ENCODE results near the gene IGFBP5. TPM values are rescaled to one million over a fixed set of nuclear protein-coding genes. Genes with fewer than 3 reads are reported as not detected.
A peak's percentile ranks its signal among the peaks of the same experiment; 100 is the strongest.

The IGFBP5 gene
- total RNA-seq, 1 donor from 2014 or later, result 73.9 TPM

DNA sequence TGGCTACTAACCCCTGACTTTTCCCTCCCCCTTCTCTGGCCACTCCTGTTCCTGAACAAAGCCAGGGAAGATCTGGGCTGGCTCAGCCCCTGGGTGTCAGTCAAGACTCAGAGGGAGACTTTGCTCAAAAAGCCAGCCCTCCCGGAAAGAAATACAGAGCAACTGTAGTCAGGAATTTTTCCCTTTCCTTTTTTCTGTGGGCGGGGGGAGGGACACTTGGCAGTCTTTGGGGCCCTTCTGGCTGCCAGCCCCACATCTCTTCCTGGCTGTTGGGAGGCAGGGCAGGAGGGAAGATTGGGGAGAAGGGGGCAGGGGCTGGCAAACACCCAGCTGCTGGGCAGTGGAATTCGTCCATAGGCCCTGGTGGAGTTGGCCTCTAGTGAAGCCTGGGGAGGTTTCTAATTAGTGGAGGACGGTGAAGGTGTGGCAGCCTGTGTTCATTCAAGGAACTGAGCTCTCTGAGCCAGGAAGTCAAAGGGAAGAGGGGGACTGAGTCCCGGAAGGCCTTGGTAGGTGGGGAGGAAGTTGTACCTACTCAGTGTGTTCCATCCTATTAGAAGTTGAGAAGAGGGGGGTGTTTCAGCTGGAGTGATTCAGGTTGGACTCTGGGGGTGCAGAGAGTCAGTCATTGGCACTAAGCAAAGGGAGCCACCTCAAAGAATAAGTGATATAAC, 51.2 kb downstream of the IGFBP5 start:
- Mint-ChIP-seq H3K36me3 (ENCODE audit: insufficient read depth) (peaks cover 27% of the 10 kb centered on the region), H3K4me3 (ENCODE audit: low read depth) (no peak overlapping the region), H3K27me3 (no peaks in the 10 kb centered on the region), H3K9me3 (ENCODE audit: low read depth) (peaks cover 7% of the 10 kb centered on the region), H3K4me1 (ENCODE audit: low read depth) (peaks cover 47% of the 10 kb centered on the region), H3K27ac (peak overlapping the region; percentile 92)
- no peak for DNase-seq (ENCODE audit: low spot score, unreplicated experiment)
- TF ChIP-seq, protein P1, sequence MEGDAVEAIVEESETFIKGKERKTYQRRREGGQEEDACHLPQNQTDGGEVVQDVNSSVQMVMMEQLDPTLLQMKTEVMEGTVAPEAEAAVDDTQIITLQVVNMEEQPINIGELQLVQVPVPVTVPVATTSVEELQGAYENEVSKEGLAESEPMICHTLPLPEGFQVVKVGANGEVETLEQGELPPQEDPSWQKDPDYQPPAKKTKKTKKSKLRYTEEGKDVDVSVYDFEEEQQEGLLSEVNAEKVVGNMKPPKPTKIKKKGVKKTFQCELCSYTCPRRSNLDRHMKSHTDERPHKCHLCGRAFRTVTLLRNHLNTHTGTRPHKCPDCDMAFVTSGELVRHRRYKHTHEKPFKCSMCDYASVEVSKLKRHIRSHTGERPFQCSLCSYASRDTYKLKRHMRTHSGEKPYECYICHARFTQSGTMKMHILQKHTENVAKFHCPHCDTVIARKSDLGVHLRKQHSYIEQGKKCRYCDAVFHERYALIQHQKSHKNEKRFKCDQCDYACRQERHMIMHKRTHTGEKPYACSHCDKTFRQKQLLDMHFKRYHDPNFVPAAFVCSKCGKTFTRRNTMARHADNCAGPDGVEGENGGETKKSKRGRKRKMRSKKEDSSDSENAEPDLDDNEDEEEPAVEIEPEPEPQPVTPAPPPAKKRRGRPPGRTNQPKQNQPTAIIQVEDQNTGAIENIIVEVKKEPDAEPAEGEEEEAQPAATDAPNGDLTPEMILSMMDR (IDR thresholded peaks at IDR 0.05; ENCODE audit: unreplicated experiment), result no peak

DNA sequence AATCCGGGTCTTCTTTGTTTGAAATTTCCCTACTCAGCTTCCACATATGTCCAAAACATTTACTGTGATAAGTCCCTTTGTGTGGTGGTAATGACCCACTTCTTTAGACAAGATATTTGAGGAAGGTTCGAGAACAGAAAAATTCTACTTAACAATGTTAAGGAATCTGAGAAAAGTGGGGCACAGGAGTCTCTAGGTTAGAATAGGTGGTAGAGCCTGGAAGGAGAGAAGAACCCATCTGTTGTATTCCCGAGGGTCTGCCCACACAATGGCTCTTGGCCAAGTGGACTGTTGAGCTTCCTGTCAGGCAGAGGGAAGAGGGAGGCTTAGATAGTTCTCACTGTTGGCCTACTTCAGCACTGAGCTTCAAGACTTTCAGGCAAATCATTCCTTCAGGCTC, 57.9 kb downstream of the IGFBP5 start:
- peaks cover 37% of the 10 kb centered on the region for H3K4me1 Mint-ChIP-seq (ENCODE audit: low read depth)
- H3K27ac Mint-ChIP-seq, result peak overlapping the region; percentile 3
- TF ChIP-seq, protein P1 (IDR thresholded peaks at IDR 0.05; ENCODE audit: unreplicated experiment), result no peak
- H3K27me3 Mint-ChIP-seq, result no peaks in the 10 kb centered on the region
- no peaks in the 10 kb centered on the region for H3K9me3 Mint-ChIP-seq (ENCODE audit: low read depth)
- H3K36me3 Mint-ChIP-seq (ENCODE audit: insufficient read depth), result peaks cover 14% of the 10 kb centered on the region
- peak overlapping the region; percentile 48 for H3K4me3 Mint-ChIP-seq (ENCODE audit: low read depth)
- no peak for DNase-seq (ENCODE audit: low spot score, unreplicated experiment)

DNA sequence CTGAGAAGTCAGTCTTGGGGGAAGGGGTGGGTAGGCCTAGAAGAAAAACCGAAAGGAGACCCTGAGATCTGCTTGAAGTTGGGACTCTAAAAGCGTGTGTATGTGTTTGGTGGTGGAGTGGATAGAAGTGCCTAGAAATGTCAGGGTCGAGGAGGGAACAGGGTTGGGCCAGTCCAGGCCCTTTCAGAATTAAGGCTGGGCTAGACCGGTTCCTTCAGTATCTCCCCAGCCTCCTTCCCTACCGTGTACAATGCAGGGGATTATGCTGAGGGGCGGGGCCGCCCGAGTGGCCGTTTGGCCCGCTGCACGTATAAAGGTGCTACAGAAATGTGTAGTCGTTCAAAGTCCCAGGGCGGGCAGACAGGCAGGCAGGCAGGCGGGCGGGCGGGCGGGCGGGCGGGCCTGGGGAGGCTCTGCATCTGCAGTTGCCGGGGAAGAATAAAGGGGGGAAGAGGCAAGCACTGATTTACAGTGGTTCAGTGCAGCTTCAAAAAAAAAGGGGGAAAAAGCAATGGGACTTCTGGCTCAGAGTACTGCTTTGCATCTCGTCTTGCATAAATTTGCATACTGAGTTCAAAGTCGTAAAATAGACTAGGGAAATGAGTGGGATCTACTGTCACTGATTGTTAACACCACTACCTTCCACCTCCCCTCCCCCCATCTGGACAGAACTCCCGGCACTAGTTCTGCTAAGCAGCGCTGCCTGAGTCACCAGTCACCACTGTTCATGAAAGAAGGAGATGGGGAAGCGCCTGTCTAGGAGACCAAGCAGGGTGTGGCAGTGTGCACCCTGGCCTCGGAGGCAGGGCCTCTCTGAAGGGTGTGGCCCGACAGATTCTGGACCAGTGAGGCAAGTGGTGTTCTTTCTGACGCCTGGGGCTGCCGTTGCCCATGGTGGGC, 58.5 kb downstream of the IGFBP5 start:
- Mint-ChIP-seq H3K27me3 (no peaks in the 10 kb centered on the region), H3K9me3 (ENCODE audit: low read depth) (no peaks in the 10 kb centered on the region), H3K4me1 (ENCODE audit: low read depth) (peaks cover 43% of the 10 kb centered on the region), H3K27ac (peak overlapping the region; percentile 73), H3K4me3 (ENCODE audit: low read depth) (peak overlapping the region; percentile 98), H3K36me3 (ENCODE audit: insufficient read depth) (peaks cover 12% of the 10 kb centered on the region)
- TF ChIP-seq, protein P1 (IDR thresholded peaks at IDR 0.05; ENCODE audit: unreplicated experiment), result no peak
- DNase-seq (ENCODE audit: low spot score, unreplicated experiment), result no peak

DNA sequence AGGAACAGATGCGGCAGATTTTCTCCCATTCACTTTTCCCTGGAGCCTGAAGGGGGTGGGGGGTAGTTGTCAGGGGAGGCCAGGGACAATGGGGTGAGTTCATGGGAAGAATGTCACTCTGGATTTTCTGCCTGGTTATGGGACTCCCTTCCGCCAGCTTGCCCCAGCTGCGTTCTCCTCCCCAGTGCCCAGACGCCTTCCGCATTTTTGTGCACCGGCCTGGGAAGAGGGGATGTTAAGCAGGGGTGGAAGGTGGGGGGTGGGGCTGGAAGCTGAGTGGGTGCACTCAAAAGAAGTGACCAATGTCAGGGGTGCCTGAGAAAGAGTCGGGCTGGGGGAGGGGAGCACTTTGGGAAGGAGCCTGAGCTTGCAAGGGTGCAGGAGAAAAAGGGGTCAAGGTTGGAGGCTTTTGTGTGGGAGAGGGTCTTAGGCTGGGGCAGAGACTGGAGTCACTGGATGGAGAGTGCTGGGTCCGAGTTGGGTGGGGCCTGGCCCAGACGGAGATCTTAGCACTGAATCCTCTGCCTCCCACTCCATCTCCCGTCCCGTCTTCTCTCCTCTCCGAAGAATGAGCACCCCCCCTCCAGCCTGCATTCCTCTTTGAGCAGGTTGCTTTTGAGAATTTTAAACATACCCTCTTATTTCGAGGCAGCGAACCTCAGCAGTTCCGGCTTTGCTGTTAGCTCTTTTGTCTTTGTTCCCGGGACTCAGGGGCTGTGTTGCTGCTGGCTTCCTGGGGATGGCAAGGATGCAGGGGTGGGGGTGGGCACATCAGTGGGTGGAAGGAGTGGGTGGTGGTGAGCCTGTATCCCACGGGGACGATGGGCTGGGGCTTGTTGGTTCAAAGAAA, 59.4 kb downstream of the IGFBP5 start:
- Mint-ChIP-seq H3K27me3 (no peaks in the 10 kb centered on the region), H3K4me3 (ENCODE audit: low read depth) (peak overlapping the region; percentile 98), H3K27ac (peak overlapping the region; percentile 73)

More for the DNA sequence above, 59.4 kb downstream of the IGFBP5 start:
- peaks cover 43% of the 10 kb centered on the region for H3K4me1 Mint-ChIP-seq (ENCODE audit: low read depth)
- DNase-seq (ENCODE audit: low spot score, unreplicated experiment), result no peak
- no peaks in the 10 kb centered on the region for H3K9me3 Mint-ChIP-seq (ENCODE audit: low read depth)
- TF ChIP-seq, protein P1 (IDR thresholded peaks at IDR 0.05; ENCODE audit: unreplicated experiment), result no peak
- peaks cover 11% of the 10 kb centered on the region for H3K36me3 Mint-ChIP-seq (ENCODE audit: insufficient read depth)
